Transverse colon (tissue), 3 donors: Measurements from ENCODE around the gene TBX3.

Source experiments
- POLR2A ChIP-seq: fragments of 450-650 bp; IDR thresholded peaks from one replicate; pipeline ENCODE4 v1.6.1; 2016; ENCODE audit warnings: antibody characterized with exemption, mild to moderate bottlenecking, moderate library complexity
- TF ChIP-seq, protein P1 (sequence below), 5 experiments: fragments of 200-600 bp in 3 of 5; fragments of 450-650 bp in 2 of 5; sonication (generic) in 3 of 5; IDR thresholded peaks; 1 replicate in 2 of 5; 2 replicates in 3 of 5; pipeline ENCODE4 v1.5.1; 2016 to 2017; ENCODE audit warnings: antibody characterized with exemption in 5 of 5, inconsistent platforms in 3 of 5, mild to moderate bottlenecking in 2 of 5, moderate library complexity in 1 of 5

DNA sequence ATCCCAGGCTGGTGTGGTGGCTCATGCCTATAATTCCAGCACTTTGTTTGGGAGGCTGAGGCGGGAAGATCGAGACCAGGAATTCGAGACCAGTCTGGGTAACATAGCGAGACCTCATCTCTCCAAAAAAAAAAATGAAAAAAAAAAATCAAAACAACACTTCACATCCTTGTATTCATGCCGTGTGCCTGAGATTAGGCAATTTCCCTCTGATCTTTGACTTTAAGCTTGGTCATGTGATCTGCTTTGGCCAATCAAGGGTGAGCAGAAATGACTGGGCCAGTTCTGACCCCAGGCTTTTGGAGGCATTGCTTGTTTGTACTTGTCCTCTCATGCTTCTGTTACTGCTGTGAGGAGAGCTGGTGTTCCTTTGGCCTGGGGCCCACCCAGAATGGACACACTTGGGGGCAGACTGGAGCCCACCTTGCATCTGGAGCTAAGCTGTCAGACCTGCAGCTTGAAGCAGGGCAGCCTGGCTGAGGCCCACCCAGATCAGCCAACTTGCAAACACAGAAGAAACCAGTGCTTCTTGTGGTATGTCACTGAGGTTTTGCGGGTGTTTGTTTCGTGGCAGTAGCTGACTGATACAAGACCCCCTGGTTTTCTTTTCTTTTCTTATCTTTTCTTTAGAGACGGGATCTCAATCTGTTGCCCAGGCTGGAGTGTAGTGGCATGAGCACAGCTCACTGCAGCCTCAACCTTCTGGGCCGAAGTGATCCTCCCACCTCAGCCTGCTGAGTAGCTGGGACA lies 29.7 kb upstream of the TBX3 start:
- no peak for TF ChIP-seq POLR2A
- TF ChIP-seq, protein P1, sequence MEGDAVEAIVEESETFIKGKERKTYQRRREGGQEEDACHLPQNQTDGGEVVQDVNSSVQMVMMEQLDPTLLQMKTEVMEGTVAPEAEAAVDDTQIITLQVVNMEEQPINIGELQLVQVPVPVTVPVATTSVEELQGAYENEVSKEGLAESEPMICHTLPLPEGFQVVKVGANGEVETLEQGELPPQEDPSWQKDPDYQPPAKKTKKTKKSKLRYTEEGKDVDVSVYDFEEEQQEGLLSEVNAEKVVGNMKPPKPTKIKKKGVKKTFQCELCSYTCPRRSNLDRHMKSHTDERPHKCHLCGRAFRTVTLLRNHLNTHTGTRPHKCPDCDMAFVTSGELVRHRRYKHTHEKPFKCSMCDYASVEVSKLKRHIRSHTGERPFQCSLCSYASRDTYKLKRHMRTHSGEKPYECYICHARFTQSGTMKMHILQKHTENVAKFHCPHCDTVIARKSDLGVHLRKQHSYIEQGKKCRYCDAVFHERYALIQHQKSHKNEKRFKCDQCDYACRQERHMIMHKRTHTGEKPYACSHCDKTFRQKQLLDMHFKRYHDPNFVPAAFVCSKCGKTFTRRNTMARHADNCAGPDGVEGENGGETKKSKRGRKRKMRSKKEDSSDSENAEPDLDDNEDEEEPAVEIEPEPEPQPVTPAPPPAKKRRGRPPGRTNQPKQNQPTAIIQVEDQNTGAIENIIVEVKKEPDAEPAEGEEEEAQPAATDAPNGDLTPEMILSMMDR (IDR thresholded peaks at IDR 0.05), result no peak
